ENCODE results near the gene NCMAP.

GRCh38 chr1:24648919-24649318 lies 93.0 kb downstream of the NCMAP start:
- TF ChIP-seq CTCF (IDR thresholded peaks at IDR 0.05; ENCODE audit: low read length) (no peak), EZH2 (IDR thresholded peaks at IDR 0.05; ENCODE audit: borderline replicate concordance, low read length) (no peak)
